B cell (primary cell): ENCODE data around the gene SLC6A20. TPM values are rescaled to one million over a fixed set of nuclear protein-coding genes. Genes with fewer than 3 reads are reported as not detected.

Source experiments
- ATAC-seq: fragments of 200-7000 bp; cut with Tn5 transposase; one replicate; pipeline ENCODE4 v1.10.0; 2021; ENCODE audit warnings: low read depth, mild to moderate bottlenecking, moderate number of reproducible peaks, moderate library complexity
- CTCF ChIA-PET: fragments of 350-600 bp; sonication (Branson Sonifier 250); formaldehyde crosslinking; loops from one replicate; lab custom pipeline; 2021; ENCODE audit warnings: antibody characterized with exemption, inconsistent platforms; lab: Charles Lee
- POLR2A ChIA-PET: fragments of 350-600 bp; sonication (Branson Sonifier 250); formaldehyde crosslinking; loops from one replicate; lab custom pipeline; 2021; ENCODE audit warnings: antibody characterized with exemption; lab: Charles Lee
- DNase-seq: peaks from one replicate; pipeline ENCODE4 v3.0.0; 2013
- H2AFZ ChIP-seq: 2 replicates; pipeline ENCODE4 v1.6.1; 2012; ENCODE audit warnings: mild to moderate bottlenecking, low read depth, low read length; ENCODE audit not compliant: insufficient read depth, poor library complexity, severe bottlenecking
- H3K27ac ChIP-seq, 2 donors: 1 replicate in 1 of 2; 2 replicates in 1 of 2; pipeline ENCODE4 v1.5.1; 2012 to 2013; ENCODE audit warnings: low read length in 2 of 2, mild to moderate bottlenecking in 2 of 2, moderate library complexity in 1 of 2
- H3K27me3 ChIP-seq, 4 experiments: fragments of 200-600 bp in 1 of 4; sonication (generic) in 1 of 4; replicated peaks in 1 of 4; 1 replicate in 2 of 4; 2 replicates in 2 of 4; pipeline versions ENCODE4 v1.6.1 to v1.7.0; 2013 to 2016; ENCODE audit warnings: low read length in 3 of 4, mild to moderate bottlenecking in 2 of 4, mixed read lengths in 1 of 4, moderate library complexity in 1 of 4; ENCODE audit not compliant: insufficient read depth in 4 of 4, control insufficient read depth in 3 of 4; ENCODE audit errors: control extremely low read depth in 1 of 4
- H3K36me3 ChIP-seq, 2 experiments: replicated peaks in 1 of 2; 1 replicate in 1 of 2; 2 replicates in 1 of 2; pipeline versions ENCODE4 v1.6.1 to v1.7.1; 2013; ENCODE audit warnings: low read length in 1 of 2; ENCODE audit not compliant: insufficient read depth in 2 of 2, control insufficient read depth in 1 of 2; ENCODE audit errors: control extremely low read depth in 1 of 2, extremely low read depth in 1 of 2
- H3K4me1 ChIP-seq, 2 donors: fragments of 200-600 bp in 1 of 2; sonication (generic) in 1 of 2; 1 replicate in 1 of 2; 2 replicates in 1 of 2; pipeline versions ENCODE4 v1.5.1 to v1.6.1; 2013 to 2017; ENCODE audit warnings: low read length in 2 of 2; ENCODE audit not compliant: control insufficient read depth in 2 of 2, insufficient read depth in 2 of 2
- H3K4me2 ChIP-seq: replicated peaks from 2 replicates; pipeline ENCODE3; 2012; ENCODE audit warnings: mild to moderate bottlenecking, low read depth, low read length; ENCODE audit not compliant: poor library complexity, severe bottlenecking
- H3K4me3 ChIP-seq, 5 experiments: fragments of 200-600 bp in 1 of 5; sonication (generic) in 1 of 5; 1 replicate in 3 of 5; 2 replicates in 2 of 5; pipeline versions ENCODE4 v1.5.1 to v1.7.0; 2011 to 2016; ENCODE audit warnings: low read length in 4 of 5, mild to moderate bottlenecking in 4 of 5, low read depth in 2 of 5, control low read depth in 1 of 5, moderate library complexity in 1 of 5; ENCODE audit not compliant: insufficient read depth in 1 of 5; ENCODE audit errors: control extremely low read depth in 1 of 5, extremely low read depth in 1 of 5
- H3K79me2 ChIP-seq: fragments of 200-600 bp; sonication (generic); one replicate; pipeline ENCODE4 v1.6.0; 2016; ENCODE audit warnings: low read length; ENCODE audit not compliant: control insufficient read depth, insufficient read depth
- H3K9ac ChIP-seq: fragments of 200-600 bp; sonication (generic); 2 replicates; pipeline ENCODE4 v1.6.1; 2017; ENCODE audit warnings: mild to moderate bottlenecking, low read length, moderate library complexity
- H3K9me3 ChIP-seq, 3 donors: one replicate each; pipeline versions ENCODE4 v1.6.1 to v1.7.1; 2013; ENCODE audit warnings: low read length in 2 of 3; ENCODE audit not compliant: control insufficient read depth in 2 of 3, insufficient read depth in 1 of 3; ENCODE audit errors: control extremely low read depth in 1 of 3
- H4K20me1 ChIP-seq: 2 replicates; pipeline ENCODE4 v1.6.0; 2012; ENCODE audit warnings: mild to moderate bottlenecking, low read length; ENCODE audit not compliant: insufficient read depth, control insufficient read depth, poor library complexity, severe bottlenecking
- H3K27ac Mint-ChIP-seq: one replicate; pipeline ENCODE4 v1.8.0; 2021; ENCODE audit warnings: mixed read lengths
- H3K27me3 Mint-ChIP-seq: one replicate; pipeline ENCODE4 v1.8.0; 2021; ENCODE audit warnings: mixed read lengths
- H3K4me1 Mint-ChIP-seq: one replicate; pipeline ENCODE4 v1.8.0; 2021; ENCODE audit warnings: mixed read lengths
- H3K4me3 Mint-ChIP-seq: one replicate; pipeline ENCODE4 v1.8.0; 2021; ENCODE audit warnings: mixed read lengths
- H3K9me3 Mint-ChIP-seq: one replicate; pipeline ENCODE4 v1.8.0; 2022; ENCODE audit warnings: mixed read lengths; ENCODE audit not compliant: insufficient read depth
- CTCF ChIP-seq: fragments of 200-600 bp; IDR thresholded peaks from one replicate; pipeline ENCODE4 v1.8.0; 2022; ENCODE audit warnings: antibody characterized with exemption, mild to moderate bottlenecking
- EZH2 ChIP-seq: IDR thresholded peaks from 2 replicates; pipeline ENCODE4 v1.6.1; 2012; ENCODE audit warnings: borderline replicate concordance, low read depth, mild to moderate bottlenecking, moderate library complexity, low read length; ENCODE audit not compliant: insufficient read depth, poor library complexity, severe bottlenecking
- WGBS: methylation state at CpG from one replicate; pipeline ENCODE4 v1.1.5; 2013; ENCODE audit warnings: missing lambda C conversion rate; ENCODE audit not compliant: insufficient coverage; 5-methylcytosine and 5-hydroxymethylcytosine counted together
- intact Hi-C: fragments of 100-400 bp; cut with micrococcal nuclease; formaldehyde crosslinking; loops from one replicate; pipeline ENCODE4 v1.10.0; 2022
- polyA plus RNA-seq: library from polyadenylated mRNA; depleted of rRNA; stranded (reverse); fragments of >200 nt; gene quantifications from 2 replicates; pipeline ENCODE4 v1.2.3, GENCODE V29; 2012
- total RNA-seq, 2 donors: library from RNA; stranded (reverse); fragments of 120-200 nt in 1 of 2; gene quantifications; 1 replicate in 1 of 2; 2 replicates in 1 of 2; pipeline versions ENCODE4 v1.2.3 to v1.2.4, GENCODE V29; 2013 to 2022

SLC6A20 gene
- total and polyA plus RNA-seq, 2 donors (not counting 1 experiment from before 2014, with no cell fraction given): 0.32 TPM; not detected in 1

DNA sequence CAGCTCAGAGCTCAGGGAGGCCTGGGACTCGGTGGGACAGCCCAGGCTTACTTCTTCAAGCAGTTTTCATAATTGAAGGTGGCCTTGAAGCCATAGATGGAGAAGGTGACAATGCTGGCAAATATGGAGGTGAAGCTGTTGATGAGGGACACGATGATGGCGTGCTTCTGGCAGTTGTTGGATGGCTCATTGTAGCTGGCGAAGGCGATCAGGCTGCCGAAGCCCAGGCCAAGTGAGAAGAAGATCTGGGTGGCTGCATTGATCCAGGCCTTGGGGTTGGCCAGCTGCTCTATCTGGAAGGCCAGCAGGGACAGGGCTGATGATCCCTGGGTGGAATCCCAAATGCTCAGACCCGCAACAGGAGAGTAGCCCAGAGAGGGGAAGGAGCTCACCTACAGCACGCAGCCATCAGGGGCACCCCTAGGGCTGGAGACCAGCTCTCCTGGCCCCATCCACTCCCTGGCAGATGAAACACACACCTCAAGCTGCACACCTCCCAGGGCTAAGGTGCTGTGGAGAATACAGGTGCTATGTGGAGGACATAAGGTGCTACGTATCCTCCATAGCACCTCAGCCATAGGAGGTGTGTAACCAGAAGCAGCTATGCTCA, 25.1 kb downstream of the SLC6A20 start:
- CTCF ChIA-PET: no interaction called here
- no peak overlapping the region for H3K27ac ChIP-seq
- H3K27ac Mint-ChIP-seq: no peak overlapping the region

More for the DNA sequence above, 25.1 kb downstream of the SLC6A20 start:
- Histone ChIP-seq H3K4me2 (no peak overlapping the region), H3K4me3 (no peak overlapping the region), H3K9ac (no peak overlapping the region), H3K9me3 (peaks cover 0 to 6% (median 0%) of the 10 kb centered on the region in 3 donors), H3K79me2 (no peaks in the 10 kb centered on the region), H3K4me1 (no peaks in the 10 kb centered on the region), H3K27me3 (peaks cover 0 to 6% (median 0%) of the 10 kb centered on the region in 4 experiments), H2AFZ (no peak overlapping the region), H3K36me3 (no peaks in the 10 kb centered on the region), H4K20me1 (no peaks in the 10 kb centered on the region)
- H3K27me3 Mint-ChIP-seq: peaks cover 20% of the 10 kb centered on the region
- ATAC-seq: no peak
- H3K4me3 Mint-ChIP-seq: no peak overlapping the region
- intact Hi-C loops: no loop called here
- TF ChIP-seq CTCF (no peak), EZH2 (no peak)
- no peaks in the 10 kb centered on the region for H3K4me1 Mint-ChIP-seq
- no peaks in the 10 kb centered on the region for H3K9me3 Mint-ChIP-seq
- DNase-seq: no peak
- POLR2A ChIA-PET: no interaction called here
- WGBS: 97% methylated on average over 7 of the region's 9 CpGs
